HepG2 (cell line): ENCODE data around the gene DOK1. TPM values are rescaled to one million over a fixed set of nuclear protein-coding genes. Genes with fewer than 3 reads are reported as not detected.

Experiments
- ATM ChIP-seq: fragments of 450-650 bp; IDR thresholded peaks from 2 replicates; pipeline ENCODE4 v1.7.1; 2017; ENCODE audit warnings: mild to moderate bottlenecking, borderline replicate concordance
- DZIP1 ChIP-seq: sonication (generic); formaldehyde crosslinking; IDR thresholded peaks from 2 replicates; pipeline ENCODE4 v1.5.0; 2020; ENCODE audit warnings: mild to moderate bottlenecking, missing genetic modification reagents
- FOXP4 ChIP-seq: sonication (generic); formaldehyde crosslinking; IDR thresholded peaks from 2 replicates; pipeline ENCODE4 v1.4.0; 2020; ENCODE audit warnings: missing genetic modification reagents
- HOXA5 ChIP-seq: sonication (generic); formaldehyde crosslinking; IDR thresholded peaks from 2 replicates; pipeline ENCODE4 v1.4.0; 2020; ENCODE audit warnings: missing genetic modification reagents
- MEIS1 ChIP-seq: sonication (generic); formaldehyde crosslinking; IDR thresholded peaks from 2 replicates; pipeline ENCODE4 v1.9.0; 2021; ENCODE audit warnings: mild to moderate bottlenecking, missing genetic modification reagents, moderate library complexity, borderline replicate concordance
- MTF2 ChIP-seq: sonication (generic); formaldehyde crosslinking; IDR thresholded peaks from 2 replicates; pipeline ENCODE4 v1.5.0; 2020; ENCODE audit warnings: missing genetic modification reagents, borderline replicate concordance
- PAX8 ChIP-seq: sonication (generic); formaldehyde crosslinking; IDR thresholded peaks from 2 replicates; pipeline ENCODE4 v1.8.0; 2022; ENCODE audit warnings: mild to moderate bottlenecking, missing genetic modification reagents, borderline replicate concordance
- PCBP2 ChIP-seq: fragments of 200-400 bp; formaldehyde crosslinking; optimal IDR thresholded peaks from 2 replicates; pipeline ENCODE3; 2018; ENCODE audit warnings: low read length, low read depth; ENCODE audit not compliant: poor library complexity, severe bottlenecking
- RFX1 ChIP-seq: fragments of 450-650 bp; IDR thresholded peaks from 2 replicates; pipeline ENCODE4 v1.6.1; 2017
- SRY ChIP-seq: sonication (generic); formaldehyde crosslinking; IDR thresholded peaks from 2 replicates; pipeline ENCODE4 v1.8.0; 2022; ENCODE audit warnings: mild to moderate bottlenecking, missing genetic modification reagents
- TBX2 ChIP-seq: sonication (generic); formaldehyde crosslinking; IDR thresholded peaks from 2 replicates; pipeline ENCODE4 v1.5.0; 2020; ENCODE audit warnings: missing genetic modification reagents, mild to moderate bottlenecking, borderline replicate concordance
- ZFP1 ChIP-seq: IDR thresholded peaks from 2 replicates; pipeline ENCODE4 v1.6.1; 2016
- ZNF234 ChIP-seq: sonication (generic); formaldehyde crosslinking; conservative IDR thresholded peaks from 2 replicates; pipeline ENCODE4 v1.5.1; 2020; ENCODE audit warnings: mild to moderate bottlenecking, missing genetic modification reagents
- ZNF350 ChIP-seq: sonication (generic); formaldehyde crosslinking; IDR thresholded peaks from 2 replicates; pipeline ENCODE4 v1.4.0; 2020; ENCODE audit warnings: mild to moderate bottlenecking, low read depth, missing genetic modification reagents, borderline replicate concordance
- ZNF460 ChIP-seq: sonication (generic); formaldehyde crosslinking; IDR thresholded peaks from 2 replicates; pipeline ENCODE4 v1.5.1; 2020; ENCODE audit warnings: missing genetic modification reagents, mild to moderate bottlenecking, borderline replicate concordance
- ZNF484 ChIP-seq: sonication (generic); formaldehyde crosslinking; IDR thresholded peaks from 2 replicates; pipeline ENCODE4 v1.5.1; 2020; ENCODE audit warnings: mild to moderate bottlenecking, low read depth, missing genetic modification reagents, borderline replicate concordance
- ZNF589 ChIP-seq: sonication (generic); formaldehyde crosslinking; conservative IDR thresholded peaks from 2 replicates; pipeline ENCODE4 v1.8.0; 2022; ENCODE audit warnings: mild to moderate bottlenecking, moderate library complexity, missing genetic modification reagents
- ZNF674 ChIP-seq: sonication (generic); formaldehyde crosslinking; IDR thresholded peaks from 2 replicates; pipeline ENCODE4 v1.5.0; 2020; ENCODE audit warnings: low read depth, mild to moderate bottlenecking, missing genetic modification reagents
- ZNF704 ChIP-seq: sonication (generic); formaldehyde crosslinking; IDR thresholded peaks from 2 replicates; pipeline ENCODE4 v1.8.1; 2023; ENCODE audit warnings: mild to moderate bottlenecking, inconsistent platforms, moderate library complexity, missing genetic modification reagents, borderline replicate concordance
- polyA plus RNA-seq, 8 experiments: library from polyadenylated mRNA; depleted of rRNA in 3 of 8; stranded (reverse) in 7 of 8; unstranded in 1 of 8; fragments of >200 nt; fragmentation: Illumina TruSeq in 4 of 8; extraction: Trizol in 4 of 8; gene quantifications; 2 replicates each; pipeline versions ENCODE4 v1.2.1 to v1.2.3, GENCODE V29; 2011 to 2016; ENCODE audit warnings: low read depth in 4 of 8, missing spikeins in 1 of 8, mixed read lengths in 1 of 8; ENCODE audit not compliant: insufficient read depth in 1 of 8
- total RNA-seq, 5 experiments: library from RNA; depleted of rRNA; stranded (reverse); fragments of >200 nt; fragmentation: Illumina TruSeq; extraction: Trizol; gene quantifications; 2 replicates each; pipeline ENCODE4 v1.2.3, GENCODE V29; 2016; ENCODE audit warnings: low read depth in 1 of 5

The DOK1 gene
- total and polyA plus RNA-seq, 2 of the 13 experiments (the other 11 are each of a cell fraction or from before 2014, with no cell fraction given) = 0.53 to 0.74 TPM

GRCh38 chr2:74525717-74526648, 28.5 kb upstream of the DOK1 start, which contains the start of gene DQX1 (continued):
- TF ChIP-seq ZNF704 (CRISPR knock-in tag) = no peak
- no peak for TF ChIP-seq PAX8 (CRISPR knock-in tag)
- peak; percentile 91 for TF ChIP-seq TBX2 (CRISPR knock-in tag)
- TF ChIP-seq ZNF234 = no peak
- TF ChIP-seq HOXA5 (CRISPR knock-in tag) = no peak
- TF ChIP-seq ZNF350 (CRISPR knock-in tag) = 0 out of 2 replicates have a peak, but pooled peaks have one; percentile 46
- TF ChIP-seq MEIS1 (CRISPR knock-in tag) = no peak
- no peak for TF ChIP-seq ZNF460 (CRISPR knock-in tag)
- no peak for TF ChIP-seq MTF2 (CRISPR knock-in tag)
- TF ChIP-seq ATM = no peak
- TF ChIP-seq RFX1 = no peak
- TF ChIP-seq ZNF674 (CRISPR knock-in tag) = no peak
- no peak for TF ChIP-seq SRY (CRISPR knock-in tag)
- TF ChIP-seq ZNF589 = no peak; the same call in 1 of the 2 replicates
- TF ChIP-seq ZFP1 = 0 out of 2 replicates have a peak, but pooled peaks have one; percentile 73
- TF ChIP-seq FOXP4 = peak; percentile 36; the same call in 1 of the 2 replicates
- TF ChIP-seq PCBP2 = no peak
- no peak for TF ChIP-seq ZNF484 (CRISPR knock-in tag)
- TF ChIP-seq DZIP1 (CRISPR knock-in tag) = peak; percentile 0; the same call in 1 of the 2 replicates
